G401 (cell line): ENCODE data around the gene SV2B. TPM values are rescaled to one million over a fixed set of nuclear protein-coding genes. Genes with fewer than 3 reads are reported as not detected.

Source experiments
- DNase-seq: peaks from one replicate; pipeline ENCODE4 v3.0.0-alpha.2; 2015; ENCODE audit warnings: low spot score
- in situ Hi-C: cut with HindIII; loops from 2 replicates; pipeline ENCODE4 v1.10.0; 2016; ENCODE audit warnings: low sequenced_read_pairs, mixed read lengths
- total RNA-seq: library from RNA; depleted of rRNA; stranded (reverse); fragments of >200 nt; shearing (Covaris generic); gene quantifications from 2 replicates; pipeline ENCODE4 v1.2.3, GENCODE V29; 2014

Gene SV2B
- total RNA-seq, 1 experiment from 2014 or later: not detected

- DNase-seq: peak; percentile 80
- in situ Hi-C loops: no loop called here
These were observed 119.1 kb downstream of the SV2B start for GRCh38 chr15:91219206-91219605.

DNA sequence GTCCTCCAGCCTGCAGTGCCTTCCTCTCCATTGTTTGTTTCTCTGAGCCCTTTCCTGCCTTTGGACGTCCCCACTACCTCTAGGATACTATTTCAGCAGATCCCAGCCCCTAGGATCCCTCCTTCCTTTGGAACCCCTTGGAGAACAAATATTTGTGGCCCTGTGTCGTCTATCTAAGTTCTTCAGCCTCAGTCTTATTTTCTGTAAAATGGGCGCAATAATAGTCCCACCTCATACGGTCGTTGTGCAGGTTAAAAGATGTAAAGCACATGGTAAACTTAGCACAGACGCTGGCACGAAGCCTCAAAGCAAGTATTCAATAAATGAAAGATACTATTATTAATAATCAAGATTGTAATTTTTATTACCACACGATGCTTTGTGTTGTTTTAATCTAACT lies 122.0 kb downstream of the SV2B start:
- in situ Hi-C loops: no loop called here
- DNase-seq: no peak

DNA sequence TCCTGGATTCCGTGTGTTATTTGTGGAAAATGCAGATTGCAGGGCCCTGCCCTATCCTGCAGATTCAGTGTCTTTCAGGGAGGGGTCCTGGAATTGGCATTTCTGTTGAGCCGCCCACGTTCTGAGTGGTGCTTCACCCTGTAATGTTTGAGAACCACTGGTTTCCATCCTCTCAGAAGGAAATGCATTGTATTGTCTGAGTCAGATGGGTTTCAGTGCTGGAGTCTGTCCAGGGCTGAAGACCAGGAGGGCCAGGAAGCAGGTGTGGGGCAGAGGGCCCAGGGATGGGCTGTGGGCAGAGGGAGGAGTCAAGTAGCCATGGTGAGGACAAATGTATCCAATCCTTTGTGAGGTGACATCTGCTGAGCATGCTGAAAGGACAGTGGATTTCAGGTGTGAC lies 123.8 kb downstream of the SV2B start:
- in situ Hi-C loops: no loop called here
- peak; percentile 64 for DNase-seq

GRCh38 chr15:91224755-91225380 lies 124.8 kb downstream of the SV2B start:
- in situ Hi-C loops: no loop called here
- peak; percentile 70 for DNase-seq

- in situ Hi-C loops: no loop called here
- DNase-seq: no peak
These were observed 125.7 kb downstream of the SV2B start for GRCh38 chr15:91225741-91226140.

DNA sequence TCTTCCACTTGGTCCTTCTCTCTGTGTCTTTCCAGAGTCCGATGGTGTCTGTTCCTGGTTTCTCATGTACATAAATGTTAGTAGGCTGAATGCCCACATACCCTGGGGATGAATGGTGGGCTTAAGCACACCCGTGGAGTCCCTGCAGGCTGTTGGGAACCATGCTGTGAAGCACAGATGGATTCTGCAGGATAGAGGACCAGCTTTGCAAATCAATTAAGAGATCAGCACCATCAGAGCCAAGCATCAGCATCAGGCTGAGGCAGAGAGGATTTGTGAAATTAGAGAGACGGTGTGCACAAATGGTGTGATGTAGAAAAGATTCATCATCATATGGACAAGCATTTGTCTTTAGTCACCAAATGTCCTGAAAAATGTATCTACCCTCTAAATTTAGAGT lies 127.1 kb downstream of the SV2B start:
- peak; percentile 51 for DNase-seq
- in situ Hi-C loops: no loop called here

DNA sequence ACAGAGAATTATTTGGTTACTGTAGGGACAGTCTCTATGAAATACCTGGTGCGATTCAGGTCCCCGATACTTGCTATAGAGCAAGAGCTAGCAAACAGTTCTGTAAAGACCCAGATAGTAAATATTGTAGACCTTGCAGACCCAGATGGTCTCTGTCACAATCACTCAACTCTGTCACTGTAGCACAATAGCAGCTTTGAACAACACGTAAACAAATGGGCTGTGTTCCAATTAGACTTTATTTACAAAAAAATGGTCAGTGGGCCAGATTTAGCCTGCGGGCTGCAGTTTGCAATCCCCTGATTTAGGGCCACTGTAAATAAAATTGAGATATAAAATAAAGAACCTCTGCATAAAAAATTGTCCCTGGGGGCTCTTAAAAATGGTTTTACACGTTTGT lies 127.7 kb downstream of the SV2B start:
- DNase-seq: no peak
- in situ Hi-C loops: no loop called here

- DNase-seq: peak; percentile 97
- in situ Hi-C loops: no loop called here
These were observed 128.3 kb downstream of the SV2B start for GRCh38 chr15:91228383-91228782.

GRCh38 chr15:91228890-91229289 lies 128.8 kb downstream of the SV2B start:
- in situ Hi-C loops: no loop called here
- peak; percentile 75 for DNase-seq

GRCh38 chr15:91231703-91232102 lies 131.6 kb downstream of the SV2B start:
- DNase-seq: no peak
- in situ Hi-C loops: no loop called here

GRCh38 chr15:91234759-91235158 lies 134.7 kb downstream of the SV2B start:
- in situ Hi-C loops: no loop called here
- no peak for DNase-seq

DNA sequence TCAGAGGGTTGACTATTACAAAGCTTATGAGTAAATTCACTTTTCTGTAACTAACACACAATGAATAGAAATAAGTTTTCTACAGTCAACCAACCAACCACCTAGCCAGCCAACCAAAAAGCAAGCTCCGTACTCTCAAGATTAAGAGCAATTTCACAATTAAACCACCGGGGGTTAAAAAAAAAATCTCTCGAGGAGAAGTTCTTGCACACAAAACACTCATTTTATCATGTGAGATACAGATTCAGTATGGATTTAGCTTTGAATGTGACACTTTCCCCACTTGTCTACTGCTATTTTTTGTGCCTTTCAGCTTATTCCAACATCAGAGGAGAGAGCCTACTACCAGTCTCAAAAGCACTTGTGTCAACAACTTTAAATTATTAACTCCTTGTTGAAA lies 135.3 kb downstream of the SV2B start:
- DNase-seq: no peak
- in situ Hi-C loops: no loop called here

DNA sequence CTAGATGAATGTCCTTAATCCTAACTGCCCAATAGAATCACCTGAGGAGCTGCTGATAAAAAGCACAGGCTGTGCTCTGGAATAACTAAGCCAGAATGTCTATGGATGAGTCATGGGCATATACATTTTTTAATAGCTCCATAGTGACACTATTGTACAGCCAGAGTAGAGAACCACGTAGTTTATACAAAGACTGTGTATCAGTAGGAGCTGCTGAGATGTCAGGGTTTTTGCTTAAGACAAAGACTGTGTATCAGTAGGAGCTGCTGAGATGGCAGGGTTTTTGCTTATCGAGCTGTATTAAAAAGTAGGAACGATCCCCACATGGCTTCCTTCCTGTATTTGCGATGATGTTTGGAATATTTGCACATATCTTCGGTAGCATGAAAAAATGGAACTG lies 137.4 kb downstream of the SV2B start:
- in situ Hi-C loops: no loop called here
- DNase-seq: peak; percentile 50

DNA sequence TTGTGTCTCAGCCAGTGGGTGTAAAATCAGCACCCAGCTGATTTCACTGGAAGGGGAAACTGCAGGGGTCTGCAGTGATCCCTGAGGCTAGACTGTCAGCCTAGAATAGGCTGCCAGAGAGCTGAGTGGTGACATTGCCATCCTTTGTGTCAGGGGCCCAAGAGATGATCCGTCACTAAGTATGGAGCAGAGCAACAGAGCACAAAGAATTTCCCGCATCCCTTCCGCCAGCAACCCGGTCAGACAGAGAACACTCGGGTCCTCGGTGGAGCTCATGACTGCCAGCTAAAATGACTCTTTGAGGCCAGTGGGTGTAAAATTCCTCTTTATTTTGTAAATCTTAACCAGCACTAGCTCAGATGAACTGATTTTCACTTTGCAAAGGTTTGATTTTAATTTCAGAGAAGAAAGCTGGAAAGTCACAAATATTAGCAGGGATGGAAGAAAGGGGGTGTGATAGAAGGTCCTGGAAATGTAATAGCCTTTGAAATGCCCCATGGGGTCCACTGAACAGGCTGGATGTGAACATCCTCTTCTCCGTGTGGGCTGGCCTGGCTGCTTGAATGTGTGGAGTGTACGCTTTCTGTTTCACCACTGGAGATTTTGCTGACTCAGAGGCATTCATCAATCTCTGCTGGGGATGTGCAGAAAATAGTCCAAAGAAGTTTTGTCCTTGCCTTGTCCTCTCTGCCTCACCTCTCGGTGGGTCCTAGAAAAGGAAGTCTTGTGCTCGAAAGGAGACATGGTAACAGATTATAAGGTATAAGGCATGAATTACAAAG lies 138.8 kb downstream of the SV2B start:
- in situ Hi-C loops: no loop called here
- peak; percentile 64 for DNase-seq

DNA sequence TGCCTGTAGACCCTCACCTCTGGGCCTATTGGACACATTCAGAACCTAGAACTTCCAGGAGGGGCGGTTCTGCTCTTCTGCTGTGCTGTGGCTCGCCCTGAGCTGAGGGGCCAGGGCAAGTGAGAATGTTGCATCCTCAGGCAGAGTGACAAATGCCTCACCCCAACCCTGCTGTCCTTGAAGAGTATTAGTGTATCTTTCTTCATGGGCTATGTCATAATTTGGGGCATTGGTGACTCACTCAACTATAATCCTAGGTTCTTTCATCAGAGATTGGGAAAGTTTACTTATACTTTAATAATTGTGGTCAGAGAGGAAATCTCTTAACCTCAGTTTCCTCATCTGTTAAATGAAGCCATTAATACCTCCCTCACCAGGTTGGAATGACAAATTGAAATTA lies 143.8 kb downstream of the SV2B start:
- in situ Hi-C loops: no loop called here
- DNase-seq: no peak

- DNase-seq: peak; percentile 56
- in situ Hi-C loops: no loop called here
These were observed 144.9 kb downstream of the SV2B start for GRCh38 chr15:91244919-91245318.

- in situ Hi-C loops: no loop called here
- no peak for DNase-seq
These were observed 146.9 kb downstream of the SV2B start for GRCh38 chr15:91246998-91247397.

GRCh38 chr15:91249591-91249990 lies 149.5 kb downstream of the SV2B start:
- in situ Hi-C loops: no loop called here
- no peak for DNase-seq

DNA sequence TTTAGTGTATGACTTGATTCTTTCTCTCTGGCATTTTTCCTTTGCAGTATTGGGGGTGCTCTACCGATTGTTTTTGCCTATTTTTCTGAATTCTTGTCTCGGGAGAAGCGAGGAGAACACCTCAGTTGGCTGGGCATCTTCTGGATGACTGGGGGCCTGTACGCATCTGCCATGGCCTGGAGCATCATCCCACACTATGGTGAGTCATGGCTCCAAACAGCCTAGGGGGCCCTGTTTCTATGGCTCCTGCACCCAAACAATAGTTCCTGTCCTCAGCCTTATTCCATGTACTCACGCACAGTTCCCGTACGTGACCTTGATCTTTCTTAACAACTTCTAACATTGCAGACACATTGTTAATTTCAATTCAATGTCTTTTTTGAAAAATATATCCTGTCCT lies 152.3 kb downstream of the SV2B start:
- no peak for DNase-seq
- in situ Hi-C loops: no loop called here

GRCh38 chr15:91252756-91253155 lies 152.7 kb downstream of the SV2B start:
- DNase-seq: no peak
- in situ Hi-C loops: no loop called here

GRCh38 chr15:91253605-91254004 lies 153.5 kb downstream of the SV2B start:
- DNase-seq: no peak
- in situ Hi-C loops: no loop called here
